Coronary artery (tissue), 2 donors: ENCODE results near the gene C3orf62.
A peak's percentile ranks its signal among the peaks of the same experiment; 100 is the strongest.

Experiments used
- DNase-seq: peaks from one replicate; pipeline ENCODE4 v3.0.0-alpha.2; 2017; ENCODE audit warnings: low spot score
- H3K27ac ChIP-seq, 2 donors: fragments of 200-600 bp; sonication (generic); one replicate each; pipeline ENCODE4 v1.5.1; 2016 to 2019
- H3K4me3 ChIP-seq: fragments of 200-600 bp; sonication (generic); 2 replicates; pipeline ENCODE4 v1.5.1; 2016; ENCODE audit warnings: mild to moderate bottlenecking, moderate library complexity
- CTCF ChIP-seq: fragments of 200-600 bp; sonication (generic); IDR thresholded peaks from one replicate; pipeline ENCODE4 v1.5.1; 2019; ENCODE audit warnings: antibody characterized with exemption

C3orf62 gene

GRCh38 chr3:49276475-49277382, at the start of gene C3orf62:
Gene C3orf62, minus strand, starts transcription at chr3:49277232. Its CDS starts 360 bp downstream, at chr3:49276872.
- TF ChIP-seq CTCF = no peak
- Histone ChIP-seq H3K27ac (peak within 1 kb of the TSS; percentile 91 to 99), H3K4me3 (peak within 1 kb of the TSS; percentile 76)
- DNase-seq = peak; percentile 95

- no peak for TF ChIP-seq CTCF
- DNase-seq = no peak
- no peak overlapping the region for H3K27ac ChIP-seq
- H3K4me3 ChIP-seq = no peak overlapping the region
Measured at GRCh38 chr3:49324768-49325167, 47.7 kb upstream of the C3orf62 start.

- H3K27ac ChIP-seq = no peak overlapping the region
Measured at GRCh38 chr3:49316696-49317457, 39.8 kb upstream of the C3orf62 start.

GRCh38 chr3:49313896-49314688, 37.1 kb upstream of the C3orf62 start:
- DNase-seq = no peak
- Histone ChIP-seq H3K27ac (no peak overlapping the region), H3K4me3 (no peak overlapping the region)
- no peak for TF ChIP-seq CTCF

More at GRCh38 chr3:49316696-49317457, 39.8 kb upstream of the C3orf62 start:
- DNase-seq = no peak
- no peak overlapping the region for H3K4me3 ChIP-seq
- TF ChIP-seq CTCF = no peak

GRCh38 chr3:49311283-49311682, 34.3 kb upstream of the C3orf62 start:
- no peak overlapping the region for H3K27ac ChIP-seq
- no peak for TF ChIP-seq CTCF
- no peak overlapping the region for H3K4me3 ChIP-seq
- no peak for DNase-seq

- Histone ChIP-seq H3K27ac (no peak overlapping the region), H3K4me3 (no peak overlapping the region)
- no peak for DNase-seq
- TF ChIP-seq CTCF = no peak
Measured at GRCh38 chr3:49310677-49311076, 33.6 kb upstream of the C3orf62 start.
